NCI-H748 treated with DMSO at 0.1 percent for 48 hours (cell line): ENCODE results near the gene HOXB2.
"Not testable (repeated sequence)": the region's sequence is repeated elsewhere in the genome, so short reads cannot be mapped to it uniquely, and the experiment has no call there.

Source experiments
- DNase-seq: peaks from one replicate; lab custom pipeline; 2025; lab: John Stamatoyannopoulos, UW

Gene HOXB2

GRCh38 chr17:48541036-48541576 is 3.8 kb downstream of the HOXB2 start:
- DNase-seq, result no peak

- no peak for DNase-seq
Measured at GRCh38 chr17:48540213-48540612, 4.7 kb downstream of the HOXB2 start.

GRCh38 chr17:48539177-48539576 is 5.7 kb downstream of the HOXB2 start:
- no peak for DNase-seq

GRCh38 chr17:48537316-48537715 is 7.6 kb downstream of the HOXB2 start:
- no peak for DNase-seq

GRCh38 chr17:48535793-48536559 is 8.9 kb downstream of the HOXB2 start:
- not testable (repeated sequence) for DNase-seq

GRCh38 chr17:48532261-48532660 is 12.6 kb downstream of the HOXB2 start:
- DNase-seq, result no peak

- no peak for DNase-seq
Measured at GRCh38 chr17:48530887-48531272, 14.0 kb downstream of the HOXB2 start, which contains the start of gene HOXB1. TSS of gene HOXB1 (minus strand) at chr17:48531011. CDS start at chr17:48530904, 107 bp downstream.

GRCh38 chr17:48530208-48530886 is 14.6 kb downstream of the HOXB2 start:
- DNase-seq, result no peak

- no peak for DNase-seq
Measured at GRCh38 chr17:48529683-48530009, 15.3 kb downstream of the HOXB2 start.

GRCh38 chr17:48528936-48529682 is 15.8 kb downstream of the HOXB2 start:
- no peak for DNase-seq

- DNase-seq, result no peak
Measured at GRCh38 chr17:48528153-48528935, 16.6 kb downstream of the HOXB2 start.

- DNase-seq, result no peak
Measured at GRCh38 chr17:48527547-48527932, 17.4 kb downstream of the HOXB2 start.

- no peak for DNase-seq
Measured at GRCh38 chr17:48526608-48527546, 18.0 kb downstream of the HOXB2 start.

- DNase-seq, result no peak
Measured at GRCh38 chr17:48523010-48523409, 21.9 kb downstream of the HOXB2 start.

- DNase-seq, result peak; percentile 19
Measured at GRCh38 chr17:48522031-48522653, 22.8 kb downstream of the HOXB2 start.

GRCh38 chr17:48520631-48521079 is 24.3 kb downstream of the HOXB2 start:
- no peak for DNase-seq

GRCh38 chr17:48519427-48519826 is 25.5 kb downstream of the HOXB2 start:
- no peak for DNase-seq

- no peak for DNase-seq
Measured at GRCh38 chr17:48517478-48517877, 27.4 kb downstream of the HOXB2 start.

GRCh38 chr17:48515925-48516900 is 28.7 kb downstream of the HOXB2 start:
- no peak for DNase-seq
